Fibroblast of mammary gland (primary cell): ENCODE results near the gene IFNL4.

ENCODE experiments used
- DNase-seq: peaks from one replicate; pipeline ENCODE4 v3.0.0-alpha.2; 2010; ENCODE audit warnings: low read depth
- H3K4me3 ChIP-seq: 2 replicates; pipeline ENCODE4 v1.5.1; 2011; ENCODE audit warnings: low read depth, mild to moderate bottlenecking, low read length, moderate library complexity; ENCODE audit not compliant: control insufficient read depth
- CTCF ChIP-seq: conservative IDR thresholded peaks from 2 replicates; pipeline ENCODE4 v1.5.1; 2011; ENCODE audit warnings: low read depth, low read length, inconsistent platforms; ENCODE audit not compliant: control insufficient read depth, insufficient read depth

IFNL4 gene

GRCh38 chr19:39248806-39249205, at the start of gene IFNL4:
Gene IFNL4, minus strand, starts transcription at chr19:39248856.
- TF ChIP-seq CTCF, result no peak
- no peak for DNase-seq
- H3K4me3 ChIP-seq, result no peak within 1 kb of the TSS

- no peak overlapping the region for H3K4me3 ChIP-seq
- no peak for DNase-seq
- no peak for TF ChIP-seq CTCF
Observed at GRCh38 chr19:39297931-39298634, 49.4 kb upstream of the IFNL4 start.

- no peak overlapping the region for H3K4me3 ChIP-seq
- TF ChIP-seq CTCF, result no peak
- no peak for DNase-seq
Observed at GRCh38 chr19:39296906-39297305, 48.2 kb upstream of the IFNL4 start.

- DNase-seq, result no peak
- H3K4me3 ChIP-seq, result no peak within 1 kb of the TSS
- no peak for TF ChIP-seq CTCF
Observed at GRCh38 chr19:39296055-39296645, 47.5 kb upstream of the IFNL4 start, which contains the start of gene IFNL1. Gene IFNL1, plus strand, starts transcription at chr19:39296407. Its CDS starts 15 bp downstream, at chr19:39296422.

- TF ChIP-seq CTCF, result no peak
- H3K4me3 ChIP-seq, result no peak overlapping the region
- no peak for DNase-seq
Observed at GRCh38 chr19:39293394-39293793, 44.7 kb upstream of the IFNL4 start.

- DNase-seq, result no peak
- no peak overlapping the region for H3K4me3 ChIP-seq
- TF ChIP-seq CTCF, result no peak
Observed at GRCh38 chr19:39284032-39284431, 35.4 kb upstream of the IFNL4 start.
